Stimulated activated CD8-positive, alpha-beta memory T cell treated with anti-CD3 and anti-CD28 coated beads, Interleukin-15, amount 100 ng/mL, for 24 hours (primary cell): ENCODE data around the gene TNFAIP8L1.

Experiments used
- DNase-seq: peaks from one replicate; pipeline ENCODE4 v3.0.0-alpha.2; 2020; ENCODE audit warnings: low read depth

The TNFAIP8L1 gene

DNA sequence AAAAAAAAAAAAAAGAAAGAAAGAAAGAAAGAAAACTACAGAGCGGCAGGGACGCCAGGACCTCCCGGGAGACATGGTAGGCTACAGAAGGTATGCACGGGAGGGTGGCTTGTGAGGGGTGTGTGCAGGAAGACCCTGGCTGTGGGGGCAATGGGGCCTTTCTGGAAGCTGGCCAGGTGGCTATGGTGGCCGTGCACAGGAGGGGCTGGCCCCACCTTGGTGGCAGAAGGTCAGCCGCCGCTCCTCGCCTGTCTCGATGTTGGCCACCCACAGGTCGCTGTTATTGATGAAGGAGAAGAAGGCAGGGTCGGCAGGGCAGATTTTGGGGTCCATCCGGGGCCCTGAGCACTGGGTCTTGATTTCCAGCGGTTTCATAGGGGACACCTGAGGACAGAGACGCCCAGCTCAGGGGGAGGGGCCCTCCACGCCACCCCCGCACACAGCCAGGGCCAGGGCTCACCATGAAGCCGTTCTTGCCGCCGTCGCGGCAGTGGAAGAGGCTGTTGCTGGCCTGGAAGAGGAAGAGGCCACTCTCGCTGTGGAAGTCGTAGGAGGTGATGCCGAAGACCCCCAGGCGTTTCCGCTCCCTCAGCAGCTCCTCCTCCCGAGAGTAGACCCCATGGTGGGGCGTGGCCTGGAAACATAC, 64.5 kb downstream of the TNFAIP8L1 start:
- DNase-seq, result no peak

DNA sequence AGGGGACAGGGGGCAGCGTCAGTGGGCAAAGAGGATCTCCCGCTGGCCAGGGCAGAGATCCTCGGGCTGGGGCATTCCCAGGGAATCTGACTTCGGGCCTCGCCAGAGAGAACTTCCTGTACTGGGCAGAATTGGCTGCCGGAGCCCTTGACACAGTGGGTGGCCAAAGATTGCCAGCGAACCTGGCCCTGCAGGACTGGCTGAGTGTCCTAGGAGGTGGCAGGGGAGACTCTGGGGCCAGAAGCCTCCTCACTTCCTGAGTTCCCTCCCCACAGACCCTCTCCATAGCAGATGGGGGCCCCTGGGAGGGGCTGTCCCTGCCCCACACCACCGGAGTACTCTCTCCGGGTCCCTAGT, 65.0 kb downstream of the TNFAIP8L1 start:
- no peak for DNase-seq
